Activated naive CD8-positive, alpha-beta T cell treated with anti-CD3 and anti-CD28 coated beads, Interleukin-2, amount 50 U/mL, for 24 hours (primary cell): ENCODE data around the gene TMEM54.

Experiments used
- ATAC-seq: fragments of 150-1000 bp; cut with Tn5 transposase; one replicate; pipeline ENCODE4 v1.10.0; 2021
- DNase-seq: peaks from one replicate; pipeline ENCODE4 v3.0.0; 2021
- H3K27ac Mint-ChIP-seq: one replicate; pipeline ENCODE4 v1.8.0; 2021; ENCODE audit warnings: mild to moderate bottlenecking, mixed read lengths
- H3K27me3 Mint-ChIP-seq: one replicate; pipeline ENCODE4 v1.8.0; 2021; ENCODE audit warnings: mixed read lengths
- H3K36me3 Mint-ChIP-seq: one replicate; pipeline ENCODE4 v1.8.0; 2021; ENCODE audit warnings: low read depth, mixed read lengths
- H3K4me1 Mint-ChIP-seq: one replicate; pipeline ENCODE4 v1.8.0; 2021; ENCODE audit warnings: mixed read lengths
- H3K4me3 Mint-ChIP-seq: one replicate; pipeline ENCODE4 v1.8.0; 2021; ENCODE audit warnings: mild to moderate bottlenecking, moderate library complexity, mixed read lengths
- H3K9me3 Mint-ChIP-seq: one replicate; pipeline ENCODE4 v1.8.0; 2021; ENCODE audit warnings: mixed read lengths

The TMEM54 gene

GRCh38 chr1:32884032-32884372 lies 17.2 kb downstream of the TMEM54 start:
- ATAC-seq (no peak), DNase-seq (no peak)
- H3K27me3 Mint-ChIP-seq: peaks cover 51% of the 10 kb centered on the region
- H3K4me3 Mint-ChIP-seq: no peak overlapping the region
- H3K27ac Mint-ChIP-seq: no peak overlapping the region
- no peaks in the 10 kb centered on the region for H3K9me3 Mint-ChIP-seq
- H3K4me1 Mint-ChIP-seq: peaks cover 3% of the 10 kb centered on the region
- H3K36me3 Mint-ChIP-seq: no peaks in the 10 kb centered on the region

- no peak overlapping the region for H3K27ac Mint-ChIP-seq
- ATAC-seq (no peak), DNase-seq (no peak)
- H3K36me3 Mint-ChIP-seq: no peaks in the 10 kb centered on the region
- peaks cover 3% of the 10 kb centered on the region for H3K4me1 Mint-ChIP-seq
- peaks cover 48% of the 10 kb centered on the region for H3K27me3 Mint-ChIP-seq
- no peaks in the 10 kb centered on the region for H3K9me3 Mint-ChIP-seq
- H3K4me3 Mint-ChIP-seq: no peak overlapping the region
Observed at GRCh38 chr1:32883338-32884031, 17.7 kb downstream of the TMEM54 start.

- DNase-seq (no peak), ATAC-seq (no peak)
- Mint-ChIP-seq H3K9me3 (no peaks in the 10 kb centered on the region), H3K27ac (no peak overlapping the region), H3K4me3 (no peak overlapping the region), H3K36me3 (no peaks in the 10 kb centered on the region), H3K27me3 (peaks cover 41% of the 10 kb centered on the region), H3K4me1 (peaks cover 3% of the 10 kb centered on the region)
Observed at GRCh38 chr1:32881871-32882850, 19.0 kb downstream of the TMEM54 start.

- Mint-ChIP-seq H3K4me1 (peaks cover 3% of the 10 kb centered on the region), H3K27me3 (peaks cover 34% of the 10 kb centered on the region), H3K27ac (no peak overlapping the region), H3K36me3 (no peaks in the 10 kb centered on the region), H3K9me3 (no peaks in the 10 kb centered on the region), H3K4me3 (no peak overlapping the region)
- ATAC-seq (no peak), DNase-seq (no peak)
Observed at GRCh38 chr1:32881291-32881690, 19.9 kb downstream of the TMEM54 start.

- H3K27me3 Mint-ChIP-seq: peaks cover 33% of the 10 kb centered on the region
Observed at GRCh38 chr1:32878637-32879041, 22.6 kb downstream of the TMEM54 start.

GRCh38 chr1:32878183-32878582 lies 23.0 kb downstream of the TMEM54 start:
- DNase-seq (no peak), ATAC-seq (no peak)
- Mint-ChIP-seq H3K9me3 (no peaks in the 10 kb centered on the region), H3K4me3 (no peak overlapping the region), H3K27me3 (peaks cover 29% of the 10 kb centered on the region), H3K36me3 (no peaks in the 10 kb centered on the region), H3K4me1 (no peaks in the 10 kb centered on the region), H3K27ac (no peak overlapping the region)

More at GRCh38 chr1:32878637-32879041, 22.6 kb downstream of the TMEM54 start:
- ATAC-seq (no peak), DNase-seq (no peak)
- no peak overlapping the region for H3K27ac Mint-ChIP-seq
- H3K36me3 Mint-ChIP-seq: no peaks in the 10 kb centered on the region
- H3K4me3 Mint-ChIP-seq: no peak overlapping the region
- no peaks in the 10 kb centered on the region for H3K9me3 Mint-ChIP-seq
- H3K4me1 Mint-ChIP-seq: no peaks in the 10 kb centered on the region

- no peaks in the 10 kb centered on the region for H3K9me3 Mint-ChIP-seq
- no peak overlapping the region for H3K4me3 Mint-ChIP-seq
- H3K27me3 Mint-ChIP-seq: peaks cover 32% of the 10 kb centered on the region
- H3K36me3 Mint-ChIP-seq: no peaks in the 10 kb centered on the region
- DNase-seq (no peak), ATAC-seq (no peak)
- H3K27ac Mint-ChIP-seq: no peak overlapping the region
- H3K4me1 Mint-ChIP-seq: no peaks in the 10 kb centered on the region
Observed at GRCh38 chr1:32877211-32878110, 23.7 kb downstream of the TMEM54 start.

GRCh38 chr1:32876341-32877210 lies 24.6 kb downstream of the TMEM54 start:
- Mint-ChIP-seq H3K27me3 (peaks cover 37% of the 10 kb centered on the region), H3K4me3 (no peak overlapping the region), H3K27ac (no peak overlapping the region), H3K4me1 (peaks cover 2% of the 10 kb centered on the region), H3K9me3 (no peaks in the 10 kb centered on the region), H3K36me3 (no peaks in the 10 kb centered on the region)
- DNase-seq (peak; percentile 64), ATAC-seq (peak; percentile 65)

- Mint-ChIP-seq H3K4me3 (no peak overlapping the region), H3K4me1 (peaks cover 8% of the 10 kb centered on the region), H3K36me3 (no peaks in the 10 kb centered on the region), H3K9me3 (no peaks in the 10 kb centered on the region), H3K27me3 (peaks cover 41% of the 10 kb centered on the region), H3K27ac (no peak overlapping the region)
- ATAC-seq (no peak), DNase-seq (no peak)
Observed at GRCh38 chr1:32874860-32875752, 26.1 kb downstream of the TMEM54 start.

- H3K4me3 Mint-ChIP-seq: no peak overlapping the region
- no peak overlapping the region for H3K27ac Mint-ChIP-seq
- no peak for DNase-seq
- no peaks in the 10 kb centered on the region for H3K9me3 Mint-ChIP-seq
- H3K36me3 Mint-ChIP-seq: no peaks in the 10 kb centered on the region
- H3K4me1 Mint-ChIP-seq: peaks cover 12% of the 10 kb centered on the region
- ATAC-seq: no peak
- H3K27me3 Mint-ChIP-seq: peaks cover 50% of the 10 kb centered on the region
Observed at GRCh38 chr1:32873484-32873883, 27.7 kb downstream of the TMEM54 start.

- H3K4me3 Mint-ChIP-seq: no peak overlapping the region
- H3K27me3 Mint-ChIP-seq: peaks cover 44% of the 10 kb centered on the region
- H3K4me1 Mint-ChIP-seq: peaks cover 12% of the 10 kb centered on the region
- H3K9me3 Mint-ChIP-seq: no peaks in the 10 kb centered on the region
- no peak overlapping the region for H3K27ac Mint-ChIP-seq
- H3K36me3 Mint-ChIP-seq: no peaks in the 10 kb centered on the region
- DNase-seq (no peak), ATAC-seq (no peak)
Observed at GRCh38 chr1:32872192-32872460, 29.1 kb downstream of the TMEM54 start.

- H3K36me3 Mint-ChIP-seq: no peaks in the 10 kb centered on the region
- peak overlapping the region; percentile 47 for H3K4me3 Mint-ChIP-seq
- H3K9me3 Mint-ChIP-seq: no peaks in the 10 kb centered on the region
- ATAC-seq: no peak
- peaks cover 44% of the 10 kb centered on the region for H3K27me3 Mint-ChIP-seq
- peaks cover 12% of the 10 kb centered on the region for H3K4me1 Mint-ChIP-seq
- no peak for DNase-seq
- no peak overlapping the region for H3K27ac Mint-ChIP-seq
Observed at GRCh38 chr1:32871364-32872191, 29.6 kb downstream of the TMEM54 start.
